Measurements from ENCODE around the gene HIGD2B. TPM values are rescaled to one million over a fixed set of nuclear protein-coding genes. Genes with fewer than 3 reads are reported as not detected.
"Not testable (repeated sequence)": the region's sequence is repeated elsewhere in the genome, so short reads cannot be mapped to it uniquely, and the experiment has no call there.

The HIGD2B gene, protein sequence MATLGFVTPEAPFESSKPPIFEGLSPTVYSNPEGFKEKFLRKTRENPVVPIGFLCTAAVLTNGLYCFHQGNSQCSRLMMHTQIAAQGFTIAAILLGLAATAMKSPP
- total RNA-seq, result under 1 TPM in 1 of 2 experiments, not detected in 1; 0.26 TPM

GRCh38 chr15:72685925-72686794 is at the start of gene HIGD2B, which contains the start of gene BBS4:
TSS of gene HIGD2B (minus strand) at chr15:72686182. CDS start at chr15:72676374, 9,808 bp downstream.
TSS of gene BBS4 (plus strand) at chr15:72686207. CDS start at chr15:72686228, 21 bp downstream.
- peaks cover 17% of the 10 kb centered on the region for H3K4me1 Mint-ChIP-seq
- no peaks in the 10 kb centered on the region for H3K36me3 Mint-ChIP-seq
- peak within 1 kb of the TSS; percentile 94 for H3K4me3 Mint-ChIP-seq
- peak within 1 kb of the TSS; percentile 84 for H3K27ac Mint-ChIP-seq
- no peaks in the 10 kb centered on the region for H3K9me3 Mint-ChIP-seq
- H3K27me3 Mint-ChIP-seq, result no peaks in the 10 kb centered on the region
- peak; percentile 91 for DNase-seq

- no peaks in the 10 kb centered on the region for H3K9me3 Mint-ChIP-seq
- no peak overlapping the region for H3K27ac Mint-ChIP-seq
- peaks cover 38% of the 10 kb centered on the region for H3K36me3 Mint-ChIP-seq
- no peaks in the 10 kb centered on the region for H3K27me3 Mint-ChIP-seq
- no peak overlapping the region for H3K4me3 Mint-ChIP-seq
- peaks cover 10% of the 10 kb centered on the region for H3K4me1 Mint-ChIP-seq
- DNase-seq, result no peak
These were observed 49.1 kb upstream of the HIGD2B start for GRCh38 chr15:72735111-72735510.

DNA sequence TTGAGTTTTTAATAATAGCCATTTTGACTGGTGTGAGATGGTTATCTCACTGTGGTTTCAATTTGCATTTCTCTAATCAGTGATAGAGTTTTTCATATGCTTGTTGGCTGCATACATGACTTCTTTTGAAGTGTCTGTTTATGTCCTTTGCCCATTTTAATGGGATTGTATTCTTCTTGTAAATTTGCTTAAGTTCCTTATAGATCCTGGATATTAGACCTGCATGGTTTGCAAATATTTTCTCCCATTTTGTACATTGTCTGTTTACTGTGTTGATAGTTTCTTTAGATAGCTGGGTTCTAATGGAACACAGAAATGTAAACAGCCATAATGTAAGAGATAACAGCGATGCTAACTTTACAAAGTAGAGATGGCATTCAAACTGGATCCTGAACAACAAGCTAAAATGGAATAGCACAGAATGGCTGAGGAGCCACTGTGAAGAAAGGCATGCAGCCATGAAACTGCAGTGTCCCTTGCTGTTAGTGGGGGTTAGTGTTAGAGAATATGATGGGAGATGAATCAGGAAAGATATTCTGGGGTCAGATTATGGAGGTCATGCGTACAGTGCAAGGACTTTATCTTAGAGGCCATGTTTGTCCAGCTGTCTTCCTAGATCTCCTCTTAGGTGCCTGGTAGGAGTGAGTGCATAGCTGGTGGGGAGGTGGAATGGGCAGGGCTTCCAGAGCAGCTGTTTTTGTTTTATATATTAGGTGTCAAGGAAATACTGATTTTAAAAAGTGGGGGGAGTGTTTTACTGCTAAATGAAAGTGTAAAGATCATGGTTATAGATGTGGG is 48.2 kb upstream of the HIGD2B start:
- DNase-seq, result no peak
- Mint-ChIP-seq H3K4me1 (peaks cover 3% of the 10 kb centered on the region), H3K9me3 (no peaks in the 10 kb centered on the region), H3K27ac (no peak overlapping the region), H3K36me3 (peaks cover 31% of the 10 kb centered on the region), H3K27me3 (no peaks in the 10 kb centered on the region), H3K4me3 (no peak overlapping the region)

GRCh38 chr15:72732516-72732915 is 46.5 kb upstream of the HIGD2B start:
- H3K4me3 Mint-ChIP-seq, result no peak overlapping the region
- peaks cover 22% of the 10 kb centered on the region for H3K36me3 Mint-ChIP-seq
- DNase-seq, result no peak
- H3K9me3 Mint-ChIP-seq, result no peaks in the 10 kb centered on the region
- H3K27me3 Mint-ChIP-seq, result no peaks in the 10 kb centered on the region
- H3K27ac Mint-ChIP-seq, result no peak overlapping the region
- H3K4me1 Mint-ChIP-seq, result no peaks in the 10 kb centered on the region

DNA sequence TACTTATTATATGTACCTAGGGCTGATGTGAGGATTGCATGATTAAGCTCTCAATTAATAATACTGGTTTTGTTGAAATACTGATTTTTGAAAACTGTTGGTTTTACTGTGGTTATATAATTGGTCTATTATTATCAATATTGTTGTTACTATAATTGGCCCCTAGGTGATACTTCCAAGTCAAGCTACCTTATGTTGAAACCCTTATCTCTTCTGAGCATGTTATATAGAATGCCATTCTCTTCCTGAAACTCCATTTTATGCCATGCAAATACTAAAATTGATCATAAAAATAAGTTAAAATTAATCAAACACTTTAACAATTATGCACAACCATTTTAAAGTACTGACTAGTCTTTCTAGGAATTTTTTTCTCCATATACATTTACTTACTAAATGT is 46.1 kb upstream of the HIGD2B start:
- H3K4me1 Mint-ChIP-seq, result no peaks in the 10 kb centered on the region
- DNase-seq, result no peak
- H3K36me3 Mint-ChIP-seq, result peaks cover 18% of the 10 kb centered on the region
- H3K9me3 Mint-ChIP-seq, result no peaks in the 10 kb centered on the region
- H3K27me3 Mint-ChIP-seq, result no peaks in the 10 kb centered on the region
- no peak overlapping the region for H3K4me3 Mint-ChIP-seq
- H3K27ac Mint-ChIP-seq, result no peak overlapping the region

GRCh38 chr15:72728821-72729220 is 42.8 kb upstream of the HIGD2B start:
- DNase-seq, result no peak
- H3K4me3 Mint-ChIP-seq, result no peak overlapping the region
- no peak overlapping the region for H3K27ac Mint-ChIP-seq
- no peaks in the 10 kb centered on the region for H3K4me1 Mint-ChIP-seq
- H3K27me3 Mint-ChIP-seq, result no peaks in the 10 kb centered on the region
- peaks cover 10% of the 10 kb centered on the region for H3K36me3 Mint-ChIP-seq
- H3K9me3 Mint-ChIP-seq, result no peaks in the 10 kb centered on the region

DNA sequence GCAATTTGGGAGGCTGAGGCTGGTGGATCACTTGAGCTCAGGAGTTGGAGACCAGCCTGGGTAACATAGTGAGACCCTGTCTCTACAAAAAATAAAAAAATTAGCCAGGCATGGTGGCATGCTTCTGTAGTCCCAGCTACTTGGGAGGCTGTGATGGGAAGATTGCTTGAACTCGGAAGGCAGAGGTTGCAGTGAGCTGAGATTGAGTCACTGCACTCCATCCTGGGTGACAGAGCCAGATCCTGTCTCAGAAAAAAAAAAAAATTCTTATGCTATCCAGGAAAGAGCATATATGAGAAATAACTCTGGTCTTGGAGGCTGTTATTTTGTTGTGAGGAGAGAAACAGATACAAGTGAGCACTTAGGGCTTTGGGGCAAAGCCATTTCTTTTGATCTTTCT is 42.3 kb upstream of the HIGD2B start:
- not testable (repeated sequence) for H3K4me3 Mint-ChIP-seq, H3K4me1 Mint-ChIP-seq, H3K36me3 Mint-ChIP-seq, H3K9me3 Mint-ChIP-seq, H3K27me3 Mint-ChIP-seq, DNase-seq, H3K27ac Mint-ChIP-seq

- DNase-seq, result no peak
- peaks cover 7% of the 10 kb centered on the region for H3K36me3 Mint-ChIP-seq
- no peaks in the 10 kb centered on the region for H3K9me3 Mint-ChIP-seq
- no peak overlapping the region for H3K27ac Mint-ChIP-seq
- no peaks in the 10 kb centered on the region for H3K27me3 Mint-ChIP-seq
- H3K4me3 Mint-ChIP-seq, result no peak overlapping the region
- no peaks in the 10 kb centered on the region for H3K4me1 Mint-ChIP-seq
These were observed 41.2 kb upstream of the HIGD2B start for GRCh38 chr15:72727154-72727553.

GRCh38 chr15:72725851-72726250 is 39.9 kb upstream of the HIGD2B start:
- DNase-seq, result not testable (repeated sequence)

DNA sequence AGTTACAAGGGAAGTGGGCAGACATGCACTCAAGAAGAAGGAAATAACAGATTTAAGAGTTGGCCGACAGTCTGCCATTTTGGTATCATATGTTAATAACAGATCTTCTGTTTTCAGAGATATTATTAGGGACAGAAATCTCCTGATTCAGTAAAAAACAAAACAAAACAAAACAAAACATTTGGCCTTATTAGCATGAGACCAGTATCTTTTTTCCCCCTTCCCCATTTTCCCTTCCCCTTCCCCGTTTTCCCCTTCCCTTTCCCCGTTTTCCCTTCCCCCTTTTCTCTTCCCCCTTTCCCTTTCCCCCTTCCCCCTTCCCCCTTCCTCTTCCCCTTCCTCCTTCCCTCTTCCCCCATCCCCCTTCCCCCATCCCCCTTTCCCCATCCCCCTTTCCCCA is 39.5 kb upstream of the HIGD2B start:
- Mint-ChIP-seq H3K36me3 (peaks cover 3% of the 10 kb centered on the region), H3K4me3 (no peak overlapping the region), H3K27ac (no peak overlapping the region)

More at GRCh38 chr15:72725851-72726250, 39.9 kb upstream of the HIGD2B start:
- H3K9me3 Mint-ChIP-seq, H3K36me3 Mint-ChIP-seq, H3K27ac Mint-ChIP-seq, H3K27me3 Mint-ChIP-seq, H3K4me1 Mint-ChIP-seq, H3K4me3 Mint-ChIP-seq: not testable (repeated sequence)

GRCh38 chr15:72724028-72724427 is 38.0 kb upstream of the HIGD2B start:
- Mint-ChIP-seq H3K4me3 (no peak overlapping the region), H3K27ac (no peak overlapping the region), H3K4me1 (no peaks in the 10 kb centered on the region)

More for the DNA sequence above, 39.5 kb upstream of the HIGD2B start:
- no peaks in the 10 kb centered on the region for H3K4me1 Mint-ChIP-seq
- no peaks in the 10 kb centered on the region for H3K9me3 Mint-ChIP-seq
- DNase-seq, result no peak
- no peaks in the 10 kb centered on the region for H3K27me3 Mint-ChIP-seq

GRCh38 chr15:72722071-72722696 is 36.2 kb upstream of the HIGD2B start:
- Mint-ChIP-seq H3K27ac (no peak overlapping the region), H3K4me1 (no peaks in the 10 kb centered on the region), H3K9me3 (no peaks in the 10 kb centered on the region), H3K4me3 (no peak overlapping the region), H3K27me3 (no peaks in the 10 kb centered on the region), H3K36me3 (peaks cover 4% of the 10 kb centered on the region)
- peak; percentile 50 for DNase-seq

More at GRCh38 chr15:72724028-72724427, 38.0 kb upstream of the HIGD2B start:
- Mint-ChIP-seq H3K36me3 (peaks cover 3% of the 10 kb centered on the region), H3K9me3 (no peaks in the 10 kb centered on the region), H3K27me3 (no peaks in the 10 kb centered on the region)
- DNase-seq, result no peak

GRCh38 chr15:72708551-72709303 is 22.7 kb upstream of the HIGD2B start:
- not testable (repeated sequence) for H3K36me3 Mint-ChIP-seq, H3K27me3 Mint-ChIP-seq, H3K4me1 Mint-ChIP-seq, H3K4me3 Mint-ChIP-seq, DNase-seq, H3K27ac Mint-ChIP-seq, H3K9me3 Mint-ChIP-seq

- DNase-seq, result no peak
- Mint-ChIP-seq H3K27ac (no peak overlapping the region), H3K27me3 (no peaks in the 10 kb centered on the region), H3K4me3 (no peak overlapping the region), H3K9me3 (no peaks in the 10 kb centered on the region), H3K36me3 (peaks cover 2% of the 10 kb centered on the region), H3K4me1 (no peaks in the 10 kb centered on the region)
These were observed 20.3 kb upstream of the HIGD2B start for GRCh38 chr15:72706266-72706665.
